ENCODE measurements around the gene UNC13B. TPM values are rescaled to one million over a fixed set of nuclear protein-coding genes. Genes with fewer than 3 reads are reported as not detected.

The UNC13B gene
- total and polyA plus RNA-seq, 2 donors (not counting 3 experiments of a cell fraction or from before 2014, with no cell fraction given): 30.1 to 46.2 TPM

- peak within 1 kb of the TSS; percentile 37 to 76 (median 67) for H3K4me3 ChIP-seq (replicated peaks in 1 of 3; ENCODE audit: insufficient read depth in 1 of 3, low read depth in 1 of 3, low read length in 3 of 3)
- ChIA-PET CTCF (interaction anchor here (0.6 to 4.6 kb wide), 21 partner anchors 11 to 495 kb away, joined by 3 to 109 read pairs (median 5); partner anchors contain the start of genes PIGO and UNC13B), POLR2A (interaction anchor here (0.7 to 1.3 kb wide), 5 partner anchors 13 to 281 kb away, joined by 3 to 6 read pairs (median 4); partner anchors contain the start of genes FANCG and UNC13B)
- H3K36me3 ChIP-seq (ENCODE audit: control insufficient read depth in 2 of 2, extremely low read depth in 1 of 2, insufficient read depth in 2 of 2, low read length in 2 of 2): no peaks in the 10 kb centered on the region
- peak within 1 kb of the TSS; percentile 94 for H3K9ac ChIP-seq (replicated peaks; ENCODE audit: extremely low read depth, insufficient read depth, low read length)
- peak within 1 kb of the TSS; percentile 96 for H3K27ac ChIP-seq (ENCODE audit: insufficient read depth, low read depth, low read length)
- FAIRE-seq (peak; percentile 97), DNase-seq (ENCODE audit: low read depth, low spot score) (peak; percentile 99)
- intact Hi-C loops (cut with micrococcal nuclease): loop anchor here (1.0 to 2.0 kb wide), 7 partner anchors 46 to 438 kb away; partner anchors contain the start of genes DNAJB5 and UNC13B
- peaks cover 35% of the 10 kb centered on the region for H3K4me1 ChIP-seq (ENCODE audit: control insufficient read depth, extremely low read depth, insufficient read depth, low read length)
- H2AFZ ChIP-seq (ENCODE audit: low read depth, low read length): peak within 1 kb of the TSS; percentile 83
- H3K4me2 ChIP-seq (ENCODE audit: insufficient read depth, low read length): peak within 1 kb of the TSS; percentile 90
- H3K79me2 ChIP-seq (ENCODE audit: control insufficient read depth, insufficient read depth, low read length): peaks cover 11% of the 10 kb centered on the region
- H3K9me1 ChIP-seq (replicated peaks; ENCODE audit: control insufficient read depth, extremely low read depth, insufficient read depth, low read length): no peaks in the 10 kb centered on the region
- H4K20me1 ChIP-seq (replicated peaks; ENCODE audit: control insufficient read depth, extremely low read depth, insufficient read depth, low read length): no peaks in the 10 kb centered on the region
- BruUV-seq (replicated peaks): no TSS peak
- TF ChIP-seq POLR2A (IDR thresholded peaks at IDR 0.05; ENCODE audit: low read depth, low read length): peak; percentile 52
- no peak for TF ChIP-seq FOS (IDR thresholded peaks at IDR 0.05; ENCODE audit: borderline replicate concordance, insufficient read depth, low read length)
- TF ChIP-seq EZH2 (IDR thresholded peaks at IDR 0.05; ENCODE audit: borderline replicate concordance, low read depth, low read length, severe bottlenecking): no peak
- peak; percentile 48 for TF ChIP-seq MAX (IDR thresholded peaks at IDR 0.05; ENCODE audit: insufficient read depth, insufficient read length)
- no peak for TF ChIP-seq JUN (IDR thresholded peaks at IDR 0.05; ENCODE audit: borderline replicate concordance, insufficient read depth, insufficient read length, low read depth)
- dilution Hi-C loops (cut with MboI; ENCODE audit: extremely low pct_ligation_motif_present, low sequenced_read_pairs): no loop called here
- no peaks in the 10 kb centered on the region for H3K27me3 ChIP-seq (ENCODE audit: control insufficient read depth in 2 of 2, insufficient read depth in 2 of 2, low read length in 2 of 2)
- no peaks in the 10 kb centered on the region for H3K9me3 ChIP-seq (replicated peaks; ENCODE audit: control insufficient read depth, insufficient read depth, low read length)
Observed at GRCh38 chr9:35115680-35116538, 45.9 kb upstream of the UNC13B start, which contains the start of gene ATOSB. Gene ATOSB, minus strand, starts transcription at chr9:35115862. Its CDS starts 7,588 bp downstream, at chr9:35108274.

Data from endothelial cell of umbilical vein (primary cell).